Spinal cord (tissue), 10 donors: ENCODE data around the gene TAF11L13. TPM values are rescaled to one million over a fixed set of nuclear protein-coding genes. Genes with fewer than 3 reads are reported as not detected.

ENCODE experiments used
- DNase-seq, 6 donors: peaks; one replicate each; pipeline versions ENCODE4 v3.0.0 to v3.0.0-alpha.2; 2013 to 2015; ENCODE audit warnings: low spot score in 6 of 6, low read depth in 4 of 6
- H3K27ac ChIP-seq: one replicate; pipeline ENCODE4 v1.5.1; 2013; ENCODE audit warnings: low read depth, low read length, control low read depth
- H3K27me3 ChIP-seq: one replicate; pipeline ENCODE4 v1.6.1; 2013; ENCODE audit warnings: low read length; ENCODE audit not compliant: control insufficient read depth, insufficient read depth
- H3K36me3 ChIP-seq: one replicate; pipeline ENCODE4 v1.6.1; 2013; ENCODE audit warnings: low read length; ENCODE audit not compliant: control insufficient read depth, insufficient read depth
- H3K4me1 ChIP-seq: one replicate; pipeline ENCODE4 v1.6.1; 2013; ENCODE audit warnings: low read length; ENCODE audit not compliant: control insufficient read depth, insufficient read depth
- H3K4me3 ChIP-seq: one replicate; pipeline ENCODE4 v1.5.1; 2013; ENCODE audit warnings: low read depth, low read length, control low read depth
- H3K9me3 ChIP-seq: one replicate; pipeline ENCODE4 v1.6.1; 2013; ENCODE audit warnings: low read length; ENCODE audit not compliant: control insufficient read depth, insufficient read depth
- WGBS: methylation state at CpG from one replicate; pipeline ENCODE4 v1.1.5; 2013; ENCODE audit warnings: missing lambda C conversion rate; ENCODE audit not compliant: insufficient coverage; 5-methylcytosine and 5-hydroxymethylcytosine counted together
- polyA plus RNA-seq, 2 donors: library from polyadenylated mRNA; unstranded; fragments of 120-200 nt; gene quantifications; one replicate each; pipeline ENCODE4 v1.2.1, GENCODE V29; 2013; ENCODE audit not compliant: insufficient read length in 2 of 2
- small RNA-seq: library from RNA; depleted of rRNA; stranded (forward); fragments of <200 nt; gene quantifications from one replicate; pipeline ENCODE3, GENCODE V24; 2014; ENCODE audit warnings: low replicate concordance
- total RNA-seq, 2 donors: library from RNA; depleted of rRNA in 1 of 2; stranded (reverse); fragments of 120-200 nt in 1 of 2; fragments of >200 nt in 1 of 2; gene quantifications; one replicate each; pipeline versions ENCODE4 v1.2.3 to v1.2.4, GENCODE V29; 2013 to 2014
- donor health status: healthy.

Gene TAF11L13
- total and polyA plus RNA-seq, 4 donors = not detected

- no peaks in the 10 kb centered on the region for H3K4me1 ChIP-seq
- no peaks in the 10 kb centered on the region for H3K36me3 ChIP-seq
- no peak overlapping the region for H3K4me3 ChIP-seq
- no peaks in the 10 kb centered on the region for H3K27me3 ChIP-seq
- WGBS = no CpG with 5 or more reads among the region's 3 CpGs
- no peaks in the 10 kb centered on the region for H3K9me3 ChIP-seq
- DNase-seq = no peak
- no peak overlapping the region for H3K27ac ChIP-seq
Observed at GRCh38 chr5:17666726-17667235, 34.9 kb downstream of the TAF11L13 start.

- Histone ChIP-seq H3K9me3 (no peaks in the 10 kb centered on the region), H3K27ac (no peak overlapping the region), H3K4me1 (no peaks in the 10 kb centered on the region), H3K36me3 (no peaks in the 10 kb centered on the region), H3K27me3 (no peaks in the 10 kb centered on the region), H3K4me3 (no peak overlapping the region)
- WGBS = 97% methylated on average over 14 of the region's 14 CpGs
- DNase-seq = no peak
Observed at GRCh38 chr5:17670353-17670752, 38.5 kb downstream of the TAF11L13 start.

- 39% methylated on average over 2 of the region's 4 CpGs for WGBS
- no peaks in the 10 kb centered on the region for H3K27me3 ChIP-seq
- no peaks in the 10 kb centered on the region for H3K36me3 ChIP-seq
- no peaks in the 10 kb centered on the region for H3K9me3 ChIP-seq
- peak in 1 of 6 donors; percentile 55 for DNase-seq
- no peak overlapping the region for H3K4me3 ChIP-seq
- no peaks in the 10 kb centered on the region for H3K4me1 ChIP-seq
- no peak overlapping the region for H3K27ac ChIP-seq
Observed at GRCh38 chr5:17678751-17679324, 47.0 kb downstream of the TAF11L13 start.

DNA sequence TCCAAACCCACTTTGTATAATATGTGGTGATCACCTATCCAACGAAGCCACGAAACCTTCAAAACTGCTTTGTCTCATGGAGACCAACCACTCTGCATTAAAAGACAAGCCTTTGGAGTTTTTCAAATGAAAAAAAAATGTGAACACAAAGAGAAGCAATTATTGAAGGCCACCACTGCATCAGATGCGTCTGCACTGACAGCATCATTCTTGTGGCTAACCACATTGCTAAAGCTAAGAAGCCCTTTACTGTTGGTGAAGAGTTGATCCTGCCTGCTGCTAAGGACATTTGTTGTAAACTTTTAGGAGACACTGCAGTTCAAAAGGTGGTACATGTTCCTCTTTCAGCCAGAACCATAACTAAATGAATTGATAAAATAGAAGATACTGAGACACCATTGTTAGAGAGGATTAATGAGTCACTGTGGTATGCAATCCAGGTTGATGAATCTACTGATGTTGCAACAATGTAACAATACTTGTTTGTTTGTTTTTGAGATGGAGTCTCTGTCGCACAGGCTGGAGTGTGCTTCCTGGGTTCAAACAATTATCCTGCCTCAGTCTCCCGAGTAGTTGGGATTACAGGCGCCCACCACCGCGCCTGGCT is 47.8 kb downstream of the TAF11L13 start:
- DNase-seq = no peak
- no peaks in the 10 kb centered on the region for H3K27me3 ChIP-seq
- no peaks in the 10 kb centered on the region for H3K4me1 ChIP-seq
- 92% methylated on average over 6 of the region's 8 CpGs for WGBS
- no peak overlapping the region for H3K27ac ChIP-seq
- H3K9me3 ChIP-seq = no peaks in the 10 kb centered on the region
- H3K4me3 ChIP-seq = no peak overlapping the region
- no peaks in the 10 kb centered on the region for H3K36me3 ChIP-seq

- H3K9me3 ChIP-seq = no peaks in the 10 kb centered on the region
- no CpG with 5 or more reads among the region's 2 CpGs for WGBS
- no peaks in the 10 kb centered on the region for H3K4me1 ChIP-seq
- H3K36me3 ChIP-seq = no peaks in the 10 kb centered on the region
- no peak for DNase-seq
- H3K27ac ChIP-seq = no peak overlapping the region
- no peak overlapping the region for H3K4me3 ChIP-seq
- H3K27me3 ChIP-seq = no peaks in the 10 kb centered on the region
Observed at GRCh38 chr5:17680737-17681136, 48.8 kb downstream of the TAF11L13 start.

Small RNAs within 50 kb of the gene (small RNA-seq; reads per million reads assigned to genes)
- gene AC233724.1 (not detected), gene AC233724.12 (not detected), gene AC233724.2 (not detected), gene AC233724.3 (not detected), gene AC233724.4 (not detected), gene AC233724.6 (not detected), gene AC233724.7 (not detected)

Other genes starting within 250 kb of the TAF11L13 start
- gene TAF11L2, start 133.9 kb upstream of the TAF11L13 start, total RNA-seq = not detected
- not detected for gene TAF11L2, start 133.9 kb upstream of the TAF11L13 start, polyA plus RNA-seq
- not detected for gene TAF11L3, start 113.7 kb upstream of the TAF11L13 start, total RNA-seq
- gene TAF11L3, start 113.7 kb upstream of the TAF11L13 start, polyA plus RNA-seq = not detected
- not detected for gene TAF11L4, start 110.3 kb upstream of the TAF11L13 start, total RNA-seq
- not detected for gene TAF11L4, start 110.3 kb upstream of the TAF11L13 start, polyA plus RNA-seq
- not detected for gene TAF11L5, start 106.9 kb upstream of the TAF11L13 start, total RNA-seq
- not detected for gene TAF11L5, start 106.9 kb upstream of the TAF11L13 start, polyA plus RNA-seq
- gene TAF11L6, start 103.4 kb upstream of the TAF11L13 start, total RNA-seq = not detected
- gene TAF11L6, start 103.4 kb upstream of the TAF11L13 start, polyA plus RNA-seq = not detected
- gene TAF11L7, start 46.3 kb upstream of the TAF11L13 start, total RNA-seq = not detected
- not detected for gene TAF11L7, start 46.3 kb upstream of the TAF11L13 start, polyA plus RNA-seq
- gene TAF11L8, start 41.1 kb upstream of the TAF11L13 start, total RNA-seq = not detected
- gene TAF11L8, start 41.1 kb upstream of the TAF11L13 start, polyA plus RNA-seq = not detected
- gene TAF11L9, start 37.7 kb upstream of the TAF11L13 start, total RNA-seq = not detected
- gene TAF11L9, start 37.7 kb upstream of the TAF11L13 start, polyA plus RNA-seq = not detected
- not detected for gene TAF11L10, start 34.3 kb upstream of the TAF11L13 start, total RNA-seq
- gene TAF11L10, start 34.3 kb upstream of the TAF11L13 start, polyA plus RNA-seq = not detected
- gene TAF11L11, start 27.9 kb upstream of the TAF11L13 start, total RNA-seq = not detected
- gene TAF11L11, start 27.9 kb upstream of the TAF11L13 start, polyA plus RNA-seq = not detected
- gene TAF11L12, start 21.7 kb upstream of the TAF11L13 start, total RNA-seq = not detected
- gene TAF11L12, start 21.7 kb upstream of the TAF11L13 start, polyA plus RNA-seq = not detected
- not detected for gene TAF11L14, start 2.4 kb downstream of the TAF11L13 start, total RNA-seq
- not detected for gene TAF11L14, start 2.4 kb downstream of the TAF11L13 start, polyA plus RNA-seq